GM18907 (cell line): Measurements from ENCODE around the gene RBM26.

Experiments
- ATAC-seq: cut with Tn5 transposase; IDR thresholded peaks from one replicate; pipeline ENCODE4 v1.9.1; 2021; ENCODE audit warnings: mild to moderate bottlenecking, moderate library complexity; ENCODE audit not compliant: unreplicated experiment

RBM26 gene

GRCh38 chr13:79340490-79340889 lies 65.6 kb downstream of the RBM26 start:
- ATAC-seq, result no peak

GRCh38 chr13:79338343-79338742 lies 67.7 kb downstream of the RBM26 start:
- no peak for ATAC-seq

DNA sequence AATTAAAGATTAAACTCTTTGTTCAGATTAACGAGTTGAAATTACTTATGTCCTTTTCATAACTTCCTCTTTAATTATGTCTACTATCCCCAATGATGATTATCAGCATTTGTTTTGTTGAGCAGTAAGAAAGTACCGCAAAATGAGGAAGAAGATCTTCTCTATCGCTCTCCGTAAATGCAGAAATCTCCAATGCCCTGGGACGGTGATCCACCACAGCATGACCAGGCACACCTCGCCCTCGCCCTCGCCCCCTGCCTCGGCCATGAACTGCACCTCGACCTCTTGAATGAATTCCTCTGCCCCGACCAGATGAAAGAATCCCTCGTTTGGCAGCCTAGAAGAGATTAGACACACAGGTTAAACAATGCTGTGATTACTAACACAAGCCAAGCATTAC lies 69.1 kb downstream of the RBM26 start:
- no peak for ATAC-seq

- no peak for ATAC-seq
Measured at GRCh38 chr13:79328510-79328909, 77.5 kb downstream of the RBM26 start.

GRCh38 chr13:79320433-79320832 lies 85.6 kb downstream of the RBM26 start:
- no peak for ATAC-seq

- ATAC-seq, result no peak
Measured at GRCh38 chr13:79318664-79319063, 87.4 kb downstream of the RBM26 start.

- ATAC-seq, result no peak
Measured at GRCh38 chr13:79317856-79318255, 88.2 kb downstream of the RBM26 start.

GRCh38 chr13:79314652-79315051 lies 91.4 kb downstream of the RBM26 start:
- ATAC-seq, result no peak

GRCh38 chr13:79312340-79312855 lies 93.7 kb downstream of the RBM26 start:
- ATAC-seq, result no peak

DNA sequence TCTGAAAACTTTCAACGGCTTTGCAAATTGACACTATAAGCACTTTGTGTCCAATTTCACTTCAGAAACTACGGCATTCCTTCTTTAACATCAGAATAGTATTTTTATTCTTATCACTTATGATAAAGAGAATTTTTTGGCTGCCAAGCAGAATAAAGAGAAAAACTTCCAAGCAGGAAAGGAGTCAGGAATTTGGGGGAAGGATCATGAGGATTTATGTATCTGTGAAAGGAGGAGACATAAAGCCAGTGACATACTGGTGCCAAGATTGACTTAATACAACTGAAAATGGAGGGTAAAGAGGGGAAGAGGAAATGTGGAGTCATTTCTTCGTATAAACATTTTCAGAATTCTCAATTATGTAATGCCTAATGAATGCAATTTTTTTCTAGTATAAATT lies 94.7 kb downstream of the RBM26 start:
- no peak for ATAC-seq

DNA sequence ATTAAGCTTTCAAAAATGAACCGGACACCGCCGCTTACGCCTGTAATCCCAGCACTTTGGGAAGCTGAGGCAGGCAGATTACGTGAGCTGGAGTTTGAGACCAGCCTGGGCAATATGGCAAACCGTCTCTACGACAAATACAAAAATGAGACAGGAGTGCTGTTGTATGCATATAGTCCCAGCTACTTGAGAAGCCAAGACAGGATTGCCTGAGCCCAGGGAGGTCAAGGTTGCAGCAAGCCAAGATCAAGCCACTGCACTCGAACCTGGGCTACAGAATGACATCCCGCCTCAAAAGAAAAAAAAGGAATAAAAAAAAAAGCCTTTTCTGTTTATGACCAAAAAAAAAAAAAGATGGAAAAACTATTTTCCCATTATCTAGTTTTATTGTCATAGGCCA lies 96.4 kb downstream of the RBM26 start:
- no peak for ATAC-seq

DNA sequence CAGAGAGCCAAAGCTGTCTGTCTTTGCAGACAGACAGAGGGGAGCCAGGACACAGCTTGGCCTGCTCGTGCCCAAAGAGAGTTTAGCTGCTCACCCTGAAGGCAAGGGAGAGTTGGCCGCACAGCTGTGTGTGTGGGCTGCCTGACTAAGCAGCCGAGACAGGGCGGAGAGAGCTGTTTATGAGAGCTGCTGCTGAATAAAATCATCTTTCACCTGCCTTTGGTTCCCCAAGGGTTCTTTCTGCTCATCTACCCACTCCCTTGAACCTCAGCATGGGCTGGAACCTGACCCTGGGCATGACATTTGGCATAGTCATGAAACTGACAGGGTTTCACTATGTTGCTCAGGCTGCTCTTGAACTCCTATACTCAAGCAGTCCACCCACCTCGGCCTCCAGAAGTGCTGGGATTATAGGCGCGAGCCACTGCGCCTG lies 98.2 kb downstream of the RBM26 start:
- peak; percentile 61 for ATAC-seq

- ATAC-seq, result peak; percentile 29
Measured at GRCh38 chr13:79307433-79307861, 98.6 kb downstream of the RBM26 start.

DNA sequence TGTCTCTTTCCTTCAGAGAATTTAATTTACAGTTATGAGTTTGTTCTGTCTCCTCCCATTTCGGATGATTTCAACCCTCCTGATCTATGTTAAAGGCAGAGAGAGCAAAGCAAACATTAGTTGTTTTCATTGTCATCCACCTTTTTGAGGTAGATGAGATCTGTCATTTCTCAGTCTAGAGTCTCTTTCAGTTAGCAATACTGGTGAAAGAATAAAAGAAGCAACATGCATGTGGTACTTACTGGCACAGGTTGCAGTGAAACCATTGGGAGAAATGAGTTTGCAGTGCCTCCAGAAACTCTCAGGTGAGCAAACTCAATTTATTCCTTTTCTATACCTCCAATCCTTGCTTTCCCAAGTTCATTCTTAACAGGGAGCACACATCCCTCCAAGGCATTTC lies 99.4 kb downstream of the RBM26 start:
- ATAC-seq, result no peak

DNA sequence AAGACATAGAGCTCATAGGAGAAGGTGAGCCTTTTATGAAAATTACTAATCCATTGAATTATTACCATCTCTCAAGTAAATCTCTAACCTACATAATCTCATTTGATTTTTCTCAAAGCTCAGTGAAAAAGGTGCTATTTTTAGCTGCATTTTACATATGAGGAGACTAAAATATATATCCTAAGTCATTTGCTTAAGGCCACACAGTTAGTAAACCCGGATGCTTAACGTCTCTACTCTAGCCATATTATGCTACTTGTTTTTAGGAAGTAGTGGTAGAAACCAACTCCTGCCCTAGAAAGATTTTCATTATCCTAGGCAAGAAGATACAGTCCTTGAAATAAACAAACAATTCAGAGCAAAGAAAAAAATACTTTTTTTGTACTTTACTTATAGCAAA lies 108.9 kb downstream of the RBM26 start:
- ATAC-seq, result no peak

DNA sequence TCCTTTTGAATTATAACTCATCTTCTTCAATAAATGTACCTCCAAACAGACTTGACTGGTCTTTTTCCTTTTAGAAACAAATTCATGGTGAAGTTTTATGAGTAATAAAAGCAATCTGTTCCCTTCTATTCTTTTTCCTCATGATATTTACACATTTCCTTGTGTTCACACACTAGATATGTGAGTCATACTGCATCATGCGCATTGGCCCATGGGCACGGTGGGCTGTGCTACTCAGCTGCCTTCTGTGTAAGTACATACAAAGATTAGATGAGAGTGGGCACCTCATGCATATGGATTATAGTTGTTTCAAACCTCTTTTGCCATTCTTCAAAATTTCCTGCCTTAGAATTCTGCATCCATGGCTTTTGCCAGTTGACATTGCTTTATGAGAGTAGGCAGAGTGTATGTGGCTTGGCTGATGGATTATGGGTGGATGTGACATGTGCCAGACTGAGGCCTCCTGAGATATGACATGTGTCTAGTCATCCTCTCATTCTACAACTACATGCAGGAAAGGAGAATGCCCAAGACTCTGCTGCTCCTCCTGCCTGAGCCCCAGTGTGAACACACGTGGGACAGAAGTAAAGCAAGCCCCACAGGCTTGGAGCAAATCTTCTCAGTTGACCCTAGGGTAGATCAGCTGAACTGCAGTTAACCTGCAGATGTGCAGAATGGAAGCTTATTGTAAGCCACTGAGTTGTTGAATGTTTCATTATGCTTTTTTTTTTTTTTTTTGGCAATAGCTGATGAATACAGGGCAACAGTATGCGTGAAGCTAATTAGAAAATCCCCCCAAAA lies 109.9 kb downstream of the RBM26 start:
- no peak for ATAC-seq

- ATAC-seq, result no peak
Measured at GRCh38 chr13:79290595-79291244, 115.3 kb downstream of the RBM26 start.

GRCh38 chr13:79289571-79289970 lies 116.5 kb downstream of the RBM26 start:
- ATAC-seq, result no peak

DNA sequence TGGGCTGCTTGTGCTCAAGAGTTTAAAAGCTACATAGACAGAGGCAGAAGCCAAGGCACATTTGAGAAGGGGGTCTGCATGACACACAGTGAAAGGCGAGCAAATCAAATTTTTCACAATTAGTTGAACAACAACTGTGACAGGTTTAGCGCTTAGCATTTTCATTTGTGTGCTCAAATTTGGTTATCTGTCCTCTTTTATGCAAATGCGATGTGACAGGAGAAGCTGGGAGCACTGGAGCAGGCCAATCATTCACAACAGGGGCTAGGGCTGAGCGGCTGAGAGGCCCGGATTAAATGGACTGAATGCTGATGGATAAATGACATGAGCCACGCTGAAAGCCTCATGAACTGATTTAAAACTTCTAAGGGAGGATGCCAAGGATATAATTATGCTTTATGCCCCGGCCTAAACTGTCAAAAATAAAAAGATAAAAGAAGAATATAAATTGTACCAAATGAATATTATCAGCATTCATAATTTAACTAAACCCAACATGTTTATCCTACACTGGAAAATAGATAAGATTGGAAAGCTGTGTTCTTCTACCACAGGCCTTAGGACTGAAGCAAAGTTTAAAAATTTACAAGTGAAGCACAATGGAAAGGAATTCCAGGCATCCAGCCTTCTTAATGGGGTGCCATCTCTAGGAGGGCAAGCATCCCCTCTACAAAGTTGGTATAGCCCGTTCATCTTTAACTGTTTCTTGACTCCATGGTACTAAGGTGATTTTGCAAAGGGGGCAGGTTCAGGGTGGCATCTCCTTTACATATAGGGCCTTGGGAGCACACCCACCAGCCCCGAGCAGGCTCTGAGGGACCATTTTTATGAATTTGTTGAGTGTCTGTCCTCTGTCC lies 117.9 kb downstream of the RBM26 start:
- ATAC-seq, result no peak

GRCh38 chr13:79285159-79285558 lies 120.9 kb downstream of the RBM26 start:
- ATAC-seq, result no peak

GRCh38 chr13:79283742-79284141 lies 122.3 kb downstream of the RBM26 start:
- ATAC-seq, result no peak
